ENCODE measurements around the gene GATB. TPM values are rescaled to one million over a fixed set of nuclear protein-coding genes. Genes with fewer than 3 reads are reported as not detected.

The GATB gene
- total and polyA plus RNA-seq, 10 of the 15 experiments (the other 5 are each of a cell fraction or from before 2014, with no cell fraction given), result 20.5 to 37.3 (median 30.5) TPM

DNA sequence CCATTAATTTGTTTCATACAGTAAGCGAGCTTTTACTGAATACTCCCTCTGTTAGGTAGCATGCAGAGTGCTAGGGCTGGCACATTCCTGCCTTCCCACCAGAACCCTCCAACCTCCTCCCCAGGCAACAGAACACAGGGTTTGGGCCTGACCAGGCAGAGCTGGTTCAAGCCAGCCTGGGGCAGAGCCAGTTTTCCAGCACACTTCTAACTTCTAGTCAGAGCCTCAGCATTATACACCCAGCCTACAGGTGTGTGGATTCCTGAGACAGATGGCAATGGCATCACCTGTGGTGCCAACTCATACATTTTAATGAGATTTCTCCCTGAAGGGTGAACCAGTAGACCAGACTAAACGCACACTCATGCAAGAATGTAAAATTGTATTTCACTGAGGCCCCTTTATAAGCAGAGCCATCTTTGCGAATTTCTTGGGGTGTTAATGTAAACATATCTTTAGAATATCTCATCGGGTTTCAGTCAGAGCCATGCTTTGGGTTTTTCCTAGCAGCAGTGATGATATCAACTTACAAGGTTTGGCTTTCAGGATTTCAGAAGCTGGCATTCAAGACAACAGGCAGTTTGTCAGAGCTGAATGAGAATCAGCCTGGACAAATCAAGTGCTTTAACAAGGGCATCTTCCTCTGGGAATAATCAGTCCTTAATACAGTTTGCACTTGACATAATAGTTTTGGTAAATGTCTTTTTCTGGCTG is 92.0 kb downstream of the GATB start:
- H3K27me3 ChIP-seq (replicated peaks in 1 of 2; ENCODE audit: control insufficient read depth in 2 of 2, insufficient read depth in 2 of 2, low read length in 1 of 2), result no peaks in the 10 kb centered on the region
- no peak overlapping the region for H3K4me3 ChIP-seq
- no peak overlapping the region for H2AFZ ChIP-seq (ENCODE audit: control insufficient read depth, low read depth, low read length)
- no peaks in the 10 kb centered on the region for H3K9me3 ChIP-seq (replicated peaks; ENCODE audit: control insufficient read depth, insufficient read depth, low read length)
- ChIA-PET RAD21 (ENCODE audit: unreplicated experiment) (no interaction called here), SMC1A (ENCODE audit: uncharacterized antibody, unreplicated experiment) (interaction anchor here (1.1 to 1.5 kb wide), 2 partner anchors 17 to 434 kb away, joined by 3 to 4 read pairs; no protein-coding TSS in a partner anchor), CTCF (no interaction called here), POLR2A (no interaction called here)
- no peaks in the 10 kb centered on the region; a peak in 1 of 4 replicates for H3K36me3 ChIP-seq (ENCODE audit: control insufficient read depth in 2 of 2, insufficient read depth in 2 of 2, low read length in 1 of 2)
- 62% methylated on average over 4 of the region's 4 CpGs for WGBS (ENCODE audit: insufficient coverage, insufficient replicate concordance, low lambda C conversion rate, missing lambda C conversion rate)
- no peak for ATAC-seq
- in situ Hi-C loops (cut with MboI) (no loop called here), intact Hi-C loops (cut with micrococcal nuclease; ENCODE audit: unreplicated experiment) (no loop called here)
- no peaks in the 10 kb centered on the region for H3K79me2 ChIP-seq (ENCODE audit: control insufficient read depth, insufficient read depth, low read length)
- no peak for DNase-seq (ENCODE audit: low read depth, low spot score)
- no peaks in the 10 kb centered on the region for H3K4me1 ChIP-seq (ENCODE audit: control insufficient read depth, insufficient read depth, low read length)
- no TSS peak for BruUV-seq (replicated peaks)
- H3K27ac ChIP-seq (ENCODE audit: control insufficient read depth, insufficient read depth), result no peak overlapping the region
- no peak for FAIRE-seq
- no peak overlapping the region for H3K4me2 ChIP-seq (ENCODE audit: control insufficient read depth, insufficient read depth)
- H3K9ac ChIP-seq (ENCODE audit: control insufficient read depth, insufficient read depth, low read length), result no peak overlapping the region
- H4K20me1 ChIP-seq (ENCODE audit: control insufficient read depth, insufficient read depth), result no peaks in the 10 kb centered on the region
- TF ChIP-seq TCF3 (IDR thresholded peaks at IDR 0.05; ENCODE audit: borderline replicate concordance, insufficient read depth, low read depth, low read length), result no peak
- no peak for TF ChIP-seq SMC3 (IDR thresholded peaks at IDR 0.05; ENCODE audit: borderline replicate concordance, low read length)
- no peak for TF ChIP-seq SKIL (IDR thresholded peaks at IDR 0.05; ENCODE audit: low read depth, poor library complexity, severe bottlenecking)
- no peak for TF ChIP-seq MTA2 (IDR thresholded peaks at IDR 0.05; ENCODE audit: low read depth)
- TF ChIP-seq CEBPB (IDR thresholded peaks at IDR 0.05; ENCODE audit: borderline replicate concordance in 1 of 2, low read depth in 2 of 2, low read length in 2 of 2), result no peak
- no peak for TF ChIP-seq ZNF207 (IDR thresholded peaks at IDR 0.05; ENCODE audit: borderline replicate concordance)
- TF ChIP-seq, protein P1, sequence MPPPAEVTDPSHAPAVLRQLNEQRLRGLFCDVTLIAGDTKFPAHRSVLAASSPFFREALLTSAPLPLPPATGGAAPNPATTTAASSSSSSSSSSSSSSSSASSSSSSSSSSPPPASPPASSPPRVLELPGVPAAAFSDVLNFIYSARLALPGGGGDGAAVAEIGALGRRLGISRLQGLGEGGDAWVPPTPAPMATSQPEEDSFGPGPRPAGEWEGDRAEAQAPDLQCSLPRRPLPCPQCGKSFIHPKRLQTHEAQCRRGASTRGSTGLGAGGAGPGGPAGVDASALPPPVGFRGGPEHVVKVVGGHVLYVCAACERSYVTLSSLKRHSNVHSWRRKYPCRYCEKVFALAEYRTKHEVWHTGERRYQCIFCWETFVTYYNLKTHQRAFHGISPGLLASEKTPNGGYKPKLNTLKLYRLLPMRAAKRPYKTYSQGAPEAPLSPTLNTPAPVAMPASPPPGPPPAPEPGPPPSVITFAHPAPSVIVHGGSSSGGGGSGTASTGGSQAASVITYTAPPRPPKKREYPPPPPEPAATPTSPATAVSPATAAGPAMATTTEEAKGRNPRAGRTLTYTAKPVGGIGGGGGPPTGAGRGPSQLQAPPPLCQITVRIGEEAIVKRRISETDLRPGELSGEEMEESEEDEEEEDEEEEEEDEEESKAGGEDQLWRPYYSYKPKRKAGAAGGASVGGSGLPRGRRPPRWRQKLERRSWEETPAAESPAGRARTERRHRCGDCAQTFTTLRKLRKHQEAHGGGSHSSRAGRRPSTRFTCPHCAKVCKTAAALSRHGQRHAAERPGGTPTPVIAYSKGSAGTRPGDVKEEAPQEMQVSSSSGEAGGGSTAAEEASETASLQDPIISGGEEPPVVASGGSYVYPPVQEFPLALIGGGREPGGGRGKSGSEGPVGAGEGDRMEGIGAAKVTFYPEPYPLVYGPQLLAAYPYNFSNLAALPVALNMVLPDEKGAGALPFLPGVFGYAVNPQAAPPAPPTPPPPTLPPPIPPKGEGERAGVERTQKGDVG (CRISPR knock-in tag; IDR thresholded peaks at IDR 0.05), result no peak
- TF ChIP-seq CBFB (IDR thresholded peaks at IDR 0.05; ENCODE audit: low read depth), result no peak
- TF ChIP-seq ZNF384 (IDR thresholded peaks at IDR 0.05; ENCODE audit: borderline replicate concordance, low read depth, low read length), result no peak
- TF ChIP-seq TBL1XR1 (IDR thresholded peaks at IDR 0.05; ENCODE audit: low read depth, low read length), result no peak
- no peak for TF ChIP-seq ZZZ3 (IDR thresholded peaks at IDR 0.05; ENCODE audit: control insufficient read depth, insufficient read length, low read depth)
- no peak for TF ChIP-seq PML (IDR thresholded peaks at IDR 0.05; ENCODE audit: low read length)
- TF ChIP-seq FOXM1 (IDR thresholded peaks at IDR 0.05; ENCODE audit: low read depth, low read length), result no peak
- no peak for TF ChIP-seq MEF2B (IDR thresholded peaks at IDR 0.05; ENCODE audit: partially characterized antibody, poor library complexity, severe bottlenecking)
- TF ChIP-seq RCOR1 (conservative IDR thresholded peaks at IDR 0.05; ENCODE audit: low read depth, low read length), result no peak

All from GM12878 (cell line).